Measurements from ENCODE around the gene SNCB. TPM values are rescaled to one million over a fixed set of nuclear protein-coding genes. Genes with fewer than 3 reads are reported as not detected.
A peak's percentile ranks its signal among the peaks of the same experiment; 100 is the strongest.

Gene SNCB
- total RNA-seq, 2 donors from 2014 or later: 0.22 to 1.8 TPM

DNA sequence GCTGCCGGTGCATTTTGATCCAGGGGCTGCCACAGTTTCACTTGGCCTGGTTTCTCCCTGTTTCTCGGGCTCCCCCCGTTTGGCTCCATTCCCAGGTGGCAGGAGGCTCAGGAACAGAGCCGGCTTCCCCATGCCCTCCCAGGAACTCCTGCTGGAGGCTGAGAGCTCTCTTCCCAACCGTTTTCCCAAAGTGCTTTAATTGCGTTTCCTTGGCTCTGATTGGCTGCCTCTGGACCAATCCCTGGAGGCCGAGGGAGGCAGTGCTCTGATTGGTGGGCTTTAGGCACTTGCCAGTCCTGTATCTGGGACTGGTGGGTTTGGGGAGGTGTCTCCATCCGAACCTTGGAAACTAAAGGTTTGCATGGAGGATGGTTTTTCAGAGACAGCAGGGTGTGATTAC is 21.8 kb upstream of the SNCB start:
- TF ChIP-seq, protein P1, sequence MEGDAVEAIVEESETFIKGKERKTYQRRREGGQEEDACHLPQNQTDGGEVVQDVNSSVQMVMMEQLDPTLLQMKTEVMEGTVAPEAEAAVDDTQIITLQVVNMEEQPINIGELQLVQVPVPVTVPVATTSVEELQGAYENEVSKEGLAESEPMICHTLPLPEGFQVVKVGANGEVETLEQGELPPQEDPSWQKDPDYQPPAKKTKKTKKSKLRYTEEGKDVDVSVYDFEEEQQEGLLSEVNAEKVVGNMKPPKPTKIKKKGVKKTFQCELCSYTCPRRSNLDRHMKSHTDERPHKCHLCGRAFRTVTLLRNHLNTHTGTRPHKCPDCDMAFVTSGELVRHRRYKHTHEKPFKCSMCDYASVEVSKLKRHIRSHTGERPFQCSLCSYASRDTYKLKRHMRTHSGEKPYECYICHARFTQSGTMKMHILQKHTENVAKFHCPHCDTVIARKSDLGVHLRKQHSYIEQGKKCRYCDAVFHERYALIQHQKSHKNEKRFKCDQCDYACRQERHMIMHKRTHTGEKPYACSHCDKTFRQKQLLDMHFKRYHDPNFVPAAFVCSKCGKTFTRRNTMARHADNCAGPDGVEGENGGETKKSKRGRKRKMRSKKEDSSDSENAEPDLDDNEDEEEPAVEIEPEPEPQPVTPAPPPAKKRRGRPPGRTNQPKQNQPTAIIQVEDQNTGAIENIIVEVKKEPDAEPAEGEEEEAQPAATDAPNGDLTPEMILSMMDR (conservative IDR thresholded peaks at IDR 0.05): no peak

DNA sequence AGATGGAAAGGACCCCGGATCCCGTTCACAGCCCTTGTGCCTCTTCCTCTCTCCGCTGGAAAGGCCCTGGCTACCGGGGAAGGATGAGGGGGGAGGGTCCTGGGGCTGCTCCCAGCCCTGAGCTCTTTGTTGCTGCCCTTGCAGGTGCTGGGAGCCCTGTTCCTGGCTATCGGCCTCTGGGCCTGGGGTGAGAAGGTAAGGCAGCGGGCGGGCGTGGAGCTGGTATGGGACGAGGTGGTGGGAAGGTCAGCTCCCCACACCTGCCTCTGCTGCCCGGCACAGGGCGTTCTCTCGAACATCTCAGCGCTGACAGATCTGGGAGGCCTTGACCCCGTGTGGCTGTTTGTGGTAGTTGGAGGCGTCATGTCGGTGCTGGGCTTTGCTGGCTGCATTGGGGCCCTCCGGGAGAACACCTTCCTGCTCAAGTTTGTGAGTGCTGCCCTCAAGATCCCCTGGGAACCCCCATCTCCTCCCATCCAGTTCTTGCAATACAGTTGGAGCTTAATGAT is 21.2 kb upstream of the SNCB start:
- Histone ChIP-seq H3K27me3 (ENCODE audit: control insufficient read depth, insufficient read depth, low read length, poor library complexity, severe bottlenecking) (no peaks in the 10 kb centered on the region), H3K27ac (ENCODE audit: low read depth, low read length) (no peak overlapping the region), H3K4me3 (ENCODE audit: low read length) (no peak overlapping the region), H3K9ac (ENCODE audit: extremely low read depth, low read length, poor library complexity, severe bottlenecking) (no peak overlapping the region), H3K9me3 (ENCODE audit: control insufficient read depth, low read length) (no peaks in the 10 kb centered on the region), H3K36me3 (ENCODE audit: control insufficient read depth, insufficient read depth, low read length) (peaks cover 7% of the 10 kb centered on the region), H3K4me1 (ENCODE audit: control insufficient read depth, insufficient read depth, low read length) (no peaks in the 10 kb centered on the region)
- H3K27me3 Mint-ChIP-seq (ENCODE audit: insufficient read depth): no peaks in the 10 kb centered on the region
- 93 to 95% methylated on average over 6 to 17 of the region's 17 CpGs for WGBS, 2 experiments (ENCODE audit: insufficient coverage in 1 of 2, insufficient read length in 1 of 2)
- H3K4me3 Mint-ChIP-seq: no peak overlapping the region
- TF ChIP-seq, protein P1 (conservative IDR thresholded peaks at IDR 0.05): peak; percentile 25
- H3K9me3 Mint-ChIP-seq: no peaks in the 10 kb centered on the region
- DNase-seq: no peak
- peaks cover 18% of the 10 kb centered on the region for H3K4me1 Mint-ChIP-seq
- peaks cover 23% of the 10 kb centered on the region for H3K36me3 Mint-ChIP-seq (ENCODE audit: low read depth)
- no peak overlapping the region for H3K27ac Mint-ChIP-seq

More for the DNA sequence above, 21.8 kb upstream of the SNCB start:
- no peak overlapping the region for H3K9ac ChIP-seq (ENCODE audit: extremely low read depth, low read length, poor library complexity, severe bottlenecking)
- peak; percentile 81 for DNase-seq
- no peak overlapping the region for H3K27ac ChIP-seq (ENCODE audit: low read depth, low read length)
- H3K4me3 ChIP-seq (ENCODE audit: low read length): no peak overlapping the region
- H3K36me3 ChIP-seq (ENCODE audit: control insufficient read depth, insufficient read depth, low read length): peaks cover 9% of the 10 kb centered on the region
- 85 to 86% methylated on average over 2 to 8 of the region's 8 CpGs for WGBS, 2 experiments (ENCODE audit: insufficient coverage in 1 of 2, insufficient read length in 1 of 2)
- no peaks in the 10 kb centered on the region for H3K4me1 ChIP-seq (ENCODE audit: control insufficient read depth, insufficient read depth, low read length)
- Mint-ChIP-seq H3K27me3 (ENCODE audit: insufficient read depth) (no peaks in the 10 kb centered on the region), H3K9me3 (no peaks in the 10 kb centered on the region), H3K4me1 (peaks cover 16% of the 10 kb centered on the region), H3K27ac (no peak overlapping the region), H3K36me3 (ENCODE audit: low read depth) (peaks cover 23% of the 10 kb centered on the region), H3K4me3 (no peak overlapping the region)
- H3K27me3 ChIP-seq (ENCODE audit: control insufficient read depth, insufficient read depth, low read length, poor library complexity, severe bottlenecking): no peaks in the 10 kb centered on the region
- no peaks in the 10 kb centered on the region for H3K9me3 ChIP-seq (ENCODE audit: control insufficient read depth, low read length)

DNA sequence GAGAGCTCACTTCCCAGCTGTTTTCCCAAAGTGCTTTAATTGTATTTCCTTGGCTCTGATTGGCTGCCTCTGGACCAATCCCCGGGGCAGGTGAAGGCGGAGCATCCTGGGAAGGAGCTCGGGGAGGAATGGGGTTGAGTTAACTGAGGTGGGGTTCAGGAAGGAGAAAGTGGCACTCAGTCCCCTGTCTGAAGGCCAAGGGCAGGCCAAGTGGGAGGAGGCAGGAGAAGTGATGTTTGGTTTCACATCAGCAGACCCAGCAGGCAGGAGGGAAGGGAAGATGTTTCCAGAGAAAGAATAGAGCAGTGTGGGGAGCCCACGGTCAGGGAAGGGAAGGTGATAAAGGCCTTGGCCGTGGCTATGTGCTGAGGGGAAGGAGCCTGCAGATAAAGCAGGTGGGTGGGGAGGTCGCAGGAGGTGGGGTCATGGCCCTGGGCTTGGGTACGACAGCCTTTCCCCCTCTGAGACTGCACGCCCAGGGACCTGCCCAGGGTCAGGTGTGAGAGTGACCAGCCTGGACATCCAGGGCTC is 20.1 kb upstream of the SNCB start:
- Histone ChIP-seq H3K4me3 (ENCODE audit: low read length) (no peak overlapping the region), H3K9me3 (ENCODE audit: control insufficient read depth, low read length) (no peaks in the 10 kb centered on the region), H3K4me1 (ENCODE audit: control insufficient read depth, insufficient read depth, low read length) (no peaks in the 10 kb centered on the region), H3K27me3 (ENCODE audit: control insufficient read depth, insufficient read depth, low read length, poor library complexity, severe bottlenecking) (no peaks in the 10 kb centered on the region), H3K27ac (ENCODE audit: low read depth, low read length) (no peak overlapping the region), H3K9ac (ENCODE audit: extremely low read depth, low read length, poor library complexity, severe bottlenecking) (no peak overlapping the region), H3K36me3 (ENCODE audit: control insufficient read depth, insufficient read depth, low read length) (peaks cover 7% of the 10 kb centered on the region)
- WGBS, 2 experiments (ENCODE audit: insufficient coverage in 1 of 2, insufficient read length in 1 of 2): 80 to 86% methylated on average over 6 to 8 of the region's 8 CpGs
- DNase-seq: peak; percentile 76
- Mint-ChIP-seq H3K27me3 (ENCODE audit: insufficient read depth) (no peaks in the 10 kb centered on the region), H3K4me1 (peaks cover 18% of the 10 kb centered on the region), H3K36me3 (ENCODE audit: low read depth) (peaks cover 22% of the 10 kb centered on the region), H3K4me3 (no peak overlapping the region), H3K27ac (no peak overlapping the region), H3K9me3 (no peaks in the 10 kb centered on the region)
- TF ChIP-seq, protein P1 (conservative IDR thresholded peaks at IDR 0.05): no peak
